HG02840 (cell line): ENCODE measurements around the gene JMJD4.

Source experiments
- ATAC-seq: cut with Tn5 transposase; IDR thresholded peaks from one replicate; pipeline ENCODE4 v1.9.1; 2021; ENCODE audit warnings: mild to moderate bottlenecking, moderate library complexity, moderate number of reproducible peaks; ENCODE audit not compliant: unreplicated experiment, low FRiP score

Gene JMJD4

GRCh38 chr1:227769047-227769935 lies 34.2 kb upstream of the JMJD4 start:
- no peak for ATAC-seq

- ATAC-seq = no peak
Observed at GRCh38 chr1:227768640-227769039, 33.5 kb upstream of the JMJD4 start.

- no peak for ATAC-seq
Observed at GRCh38 chr1:227768125-227768439, 33.0 kb upstream of the JMJD4 start.

- ATAC-seq = no peak
Observed at GRCh38 chr1:227767401-227768124, 32.5 kb upstream of the JMJD4 start.

GRCh38 chr1:227766653-227767277 lies 31.7 kb upstream of the JMJD4 start:
- no peak for ATAC-seq

GRCh38 chr1:227766015-227766634 lies 31.0 kb upstream of the JMJD4 start:
- ATAC-seq = no peak

GRCh38 chr1:227765261-227766014 lies 30.3 kb upstream of the JMJD4 start:
- ATAC-seq = no peak

GRCh38 chr1:227764019-227764391 lies 28.9 kb upstream of the JMJD4 start:
- no peak for ATAC-seq

GRCh38 chr1:227763246-227764018 lies 28.3 kb upstream of the JMJD4 start:
- no peak for ATAC-seq

- peak; percentile 59 for ATAC-seq
Observed at GRCh38 chr1:227762231-227762911, 27.3 kb upstream of the JMJD4 start.

GRCh38 chr1:227761621-227762230 lies 26.6 kb upstream of the JMJD4 start:
- no peak for ATAC-seq

GRCh38 chr1:227760377-227760776 lies 25.3 kb upstream of the JMJD4 start:
- no peak for ATAC-seq

- no peak for ATAC-seq
Observed at GRCh38 chr1:227759341-227760300, 24.5 kb upstream of the JMJD4 start.

- ATAC-seq = no peak
Observed at GRCh38 chr1:227758366-227758765, 23.3 kb upstream of the JMJD4 start.

GRCh38 chr1:227757781-227758180 lies 22.7 kb upstream of the JMJD4 start:
- ATAC-seq = no peak

GRCh38 chr1:227756172-227756959 lies 21.3 kb upstream of the JMJD4 start:
- ATAC-seq = no peak

- ATAC-seq = no peak
Observed at GRCh38 chr1:227754958-227755357, 19.9 kb upstream of the JMJD4 start.
